Glutamatergic neuron (in vitro differentiated cells): Measurements from ENCODE around the gene TTLL9. TPM values are rescaled to one million over a fixed set of nuclear protein-coding genes. Genes with fewer than 3 reads are reported as not detected.

ENCODE experiments used
- DNase-seq: peaks from one replicate; pipeline ENCODE4 v3.0.0; 2022
- H3K27ac Mint-ChIP-seq: one replicate; pipeline ENCODE4 v1.8.0; 2020; ENCODE audit warnings: mild to moderate bottlenecking, mixed read lengths, inconsistent platforms; ENCODE audit not compliant: unreplicated experiment
- H3K27me3 Mint-ChIP-seq: one replicate; pipeline ENCODE4 v1.8.0; 2020; ENCODE audit warnings: mild to moderate bottlenecking, moderate library complexity, mixed read lengths, inconsistent platforms; ENCODE audit not compliant: unreplicated experiment
- H3K36me3 Mint-ChIP-seq: one replicate; pipeline ENCODE4 v1.8.0; 2020; ENCODE audit warnings: mild to moderate bottlenecking, mixed read lengths, inconsistent platforms; ENCODE audit not compliant: unreplicated experiment
- H3K4me1 Mint-ChIP-seq: one replicate; pipeline ENCODE4 v1.8.0; 2020; ENCODE audit warnings: mild to moderate bottlenecking, low read depth, mixed read lengths, inconsistent platforms; ENCODE audit not compliant: unreplicated experiment
- H3K4me3 Mint-ChIP-seq: one replicate; pipeline ENCODE4 v1.8.0; 2020; ENCODE audit warnings: mild to moderate bottlenecking, mixed read lengths, inconsistent platforms; ENCODE audit not compliant: unreplicated experiment
- H3K9me3 Mint-ChIP-seq: one replicate; pipeline ENCODE4 v1.8.0; 2020; ENCODE audit warnings: mild to moderate bottlenecking, moderate library complexity, mixed read lengths, inconsistent platforms; ENCODE audit not compliant: unreplicated experiment
- total RNA-seq: library from RNA; stranded (reverse); fragmentation: NEBNext Ultra II Directional; extraction: Animal tissue kit (Norgen Biotek cat#: 25700); gene quantifications from one replicate; pipeline ENCODE4 v1.2.1, GENCODE V29; 2021; ENCODE audit not compliant: unreplicated experiment
- TF ChIP-seq, protein P1 (sequence below): fragments of 200-600 bp; sonication (generic); IDR thresholded peaks from one replicate; pipeline ENCODE4 v1.5.0; 2021; ENCODE audit not compliant: partially characterized antibody, unreplicated experiment

TTLL9 gene
- total RNA-seq, 1 donor from 2014 or later = 1.5 TPM

- Mint-ChIP-seq H3K9me3 (peaks cover 4% of the 10 kb centered on the region), H3K4me3 (no peak overlapping the region), H3K4me1 (peaks cover 13% of the 10 kb centered on the region), H3K27ac (no peak overlapping the region), H3K36me3 (no peaks in the 10 kb centered on the region), H3K27me3 (peaks cover 8% of the 10 kb centered on the region)
- DNase-seq = peak; percentile 10
- TF ChIP-seq, protein P1, sequence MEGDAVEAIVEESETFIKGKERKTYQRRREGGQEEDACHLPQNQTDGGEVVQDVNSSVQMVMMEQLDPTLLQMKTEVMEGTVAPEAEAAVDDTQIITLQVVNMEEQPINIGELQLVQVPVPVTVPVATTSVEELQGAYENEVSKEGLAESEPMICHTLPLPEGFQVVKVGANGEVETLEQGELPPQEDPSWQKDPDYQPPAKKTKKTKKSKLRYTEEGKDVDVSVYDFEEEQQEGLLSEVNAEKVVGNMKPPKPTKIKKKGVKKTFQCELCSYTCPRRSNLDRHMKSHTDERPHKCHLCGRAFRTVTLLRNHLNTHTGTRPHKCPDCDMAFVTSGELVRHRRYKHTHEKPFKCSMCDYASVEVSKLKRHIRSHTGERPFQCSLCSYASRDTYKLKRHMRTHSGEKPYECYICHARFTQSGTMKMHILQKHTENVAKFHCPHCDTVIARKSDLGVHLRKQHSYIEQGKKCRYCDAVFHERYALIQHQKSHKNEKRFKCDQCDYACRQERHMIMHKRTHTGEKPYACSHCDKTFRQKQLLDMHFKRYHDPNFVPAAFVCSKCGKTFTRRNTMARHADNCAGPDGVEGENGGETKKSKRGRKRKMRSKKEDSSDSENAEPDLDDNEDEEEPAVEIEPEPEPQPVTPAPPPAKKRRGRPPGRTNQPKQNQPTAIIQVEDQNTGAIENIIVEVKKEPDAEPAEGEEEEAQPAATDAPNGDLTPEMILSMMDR = no peak
These were observed 60.3 kb downstream of the TTLL9 start for GRCh38 chr20:31930779-31931178.

DNA sequence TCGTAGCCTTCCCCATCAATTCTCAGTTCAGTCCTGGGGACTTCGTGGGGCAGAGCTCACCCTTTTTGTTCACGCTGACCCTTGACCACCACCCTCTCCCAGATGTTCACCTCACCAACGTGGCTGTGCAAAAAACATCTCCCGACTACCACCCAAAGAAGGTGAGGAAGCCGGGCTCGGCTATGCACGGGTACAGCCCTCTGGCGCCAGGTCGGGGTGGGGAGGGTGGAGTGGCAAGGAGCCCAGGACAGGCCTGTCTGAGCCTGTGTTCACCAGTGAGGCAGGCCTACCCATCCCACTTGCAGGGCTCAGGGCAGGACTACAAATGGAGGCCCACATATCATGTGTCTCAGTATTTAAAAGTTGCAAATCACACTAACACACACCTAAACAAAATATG, 63.3 kb downstream of the TTLL9 start:
- TF ChIP-seq, protein P1 = no peak

DNA sequence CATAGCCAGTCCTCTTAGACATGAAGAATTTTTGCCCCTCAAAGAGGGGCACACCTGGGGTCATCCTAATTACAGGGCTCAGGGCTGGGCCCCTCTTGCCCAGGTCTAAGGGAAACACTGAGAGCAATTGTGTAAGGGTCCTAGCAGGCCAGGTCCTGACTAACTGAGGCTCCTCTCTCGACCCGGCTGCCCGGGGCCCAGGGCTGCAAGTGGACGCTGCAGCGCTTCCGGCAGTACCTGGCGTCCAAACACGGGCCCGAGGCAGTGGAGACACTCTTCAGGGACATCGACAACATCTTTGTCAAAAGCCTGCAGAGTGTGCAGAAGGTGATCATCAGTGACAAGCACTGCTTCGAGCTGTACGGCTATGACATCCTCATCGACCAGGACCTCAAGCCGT, 64.1 kb downstream of the TTLL9 start:
- H3K27me3 Mint-ChIP-seq = peaks cover 12% of the 10 kb centered on the region
- TF ChIP-seq, protein P1 = no peak
- peak; percentile 16 for DNase-seq
- H3K4me1 Mint-ChIP-seq = peaks cover 5% of the 10 kb centered on the region
- H3K27ac Mint-ChIP-seq = no peak overlapping the region
- H3K36me3 Mint-ChIP-seq = no peaks in the 10 kb centered on the region
- H3K4me3 Mint-ChIP-seq = no peak overlapping the region
- peaks cover 4% of the 10 kb centered on the region for H3K9me3 Mint-ChIP-seq

More for the DNA sequence above, 63.3 kb downstream of the TTLL9 start:
- no peaks in the 10 kb centered on the region for H3K36me3 Mint-ChIP-seq
- peak; percentile 25 for DNase-seq
- H3K27me3 Mint-ChIP-seq = peaks cover 12% of the 10 kb centered on the region
- no peak overlapping the region for H3K27ac Mint-ChIP-seq
- peaks cover 9% of the 10 kb centered on the region for H3K4me1 Mint-ChIP-seq
- H3K9me3 Mint-ChIP-seq = peaks cover 4% of the 10 kb centered on the region
- H3K4me3 Mint-ChIP-seq = no peak overlapping the region

- peaks cover 12% of the 10 kb centered on the region for H3K27me3 Mint-ChIP-seq
- H3K27ac Mint-ChIP-seq = no peak overlapping the region
- no peak overlapping the region for H3K4me3 Mint-ChIP-seq
- H3K4me1 Mint-ChIP-seq = peaks cover 5% of the 10 kb centered on the region
- DNase-seq = peak; percentile 64
- H3K9me3 Mint-ChIP-seq = peaks cover 4% of the 10 kb centered on the region
- no peaks in the 10 kb centered on the region for H3K36me3 Mint-ChIP-seq
- TF ChIP-seq, protein P1 = peak; percentile 46
These were observed 64.7 kb downstream of the TTLL9 start for GRCh38 chr20:31934968-31935764.

DNA sequence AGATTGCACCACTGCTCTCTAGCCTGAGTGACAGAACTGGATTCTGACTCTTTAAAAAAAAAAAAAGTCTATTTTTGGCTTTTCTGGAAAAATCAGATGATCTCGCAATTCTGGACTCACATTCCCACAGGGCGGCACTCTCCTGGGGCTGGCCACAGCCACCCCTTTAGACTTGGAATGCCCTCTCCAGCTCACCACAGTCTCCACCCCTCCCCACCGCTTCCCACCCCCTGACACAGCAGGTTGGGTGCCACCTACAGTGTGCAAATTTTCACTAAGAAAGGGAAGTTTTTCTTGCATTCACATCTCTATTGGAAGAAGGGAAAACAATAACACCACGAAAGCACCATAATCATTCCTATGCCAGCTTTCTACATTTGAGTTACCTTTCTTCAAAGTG, 66.0 kb downstream of the TTLL9 start:
- TF ChIP-seq, protein P1 = no peak
- DNase-seq = peak; percentile 14
- Mint-ChIP-seq H3K27ac (no peak overlapping the region), H3K9me3 (peaks cover 4% of the 10 kb centered on the region), H3K4me3 (no peak overlapping the region), H3K36me3 (no peaks in the 10 kb centered on the region), H3K4me1 (no peaks in the 10 kb centered on the region), H3K27me3 (peaks cover 9% of the 10 kb centered on the region)
